B cell (primary cell): ENCODE data around the gene JAK1. TPM values are rescaled to one million over a fixed set of nuclear protein-coding genes. Genes with fewer than 3 reads are reported as not detected.

ENCODE experiments used
- ATAC-seq: fragments of 200-7000 bp; cut with Tn5 transposase; one replicate; pipeline ENCODE4 v1.10.0; 2021; ENCODE audit warnings: low read depth, mild to moderate bottlenecking, moderate number of reproducible peaks, moderate library complexity
- CTCF ChIA-PET: fragments of 350-600 bp; sonication (Branson Sonifier 250); formaldehyde crosslinking; loops from one replicate; lab custom pipeline; 2021; ENCODE audit warnings: antibody characterized with exemption, inconsistent platforms; lab: Charles Lee
- POLR2A ChIA-PET: fragments of 350-600 bp; sonication (Branson Sonifier 250); formaldehyde crosslinking; loops from one replicate; lab custom pipeline; 2021; ENCODE audit warnings: antibody characterized with exemption; lab: Charles Lee
- DNase-seq: peaks from one replicate; pipeline ENCODE4 v3.0.0; 2013
- H2AFZ ChIP-seq: 2 replicates; pipeline ENCODE4 v1.6.1; 2012; ENCODE audit warnings: mild to moderate bottlenecking, low read depth, low read length; ENCODE audit not compliant: insufficient read depth, poor library complexity, severe bottlenecking
- H3K27ac ChIP-seq, 2 donors: 1 replicate in 1 of 2; 2 replicates in 1 of 2; pipeline ENCODE4 v1.5.1; 2012 to 2013; ENCODE audit warnings: low read length in 2 of 2, mild to moderate bottlenecking in 2 of 2, moderate library complexity in 1 of 2
- H3K27me3 ChIP-seq, 4 experiments: fragments of 200-600 bp in 1 of 4; sonication (generic) in 1 of 4; replicated peaks in 1 of 4; 1 replicate in 2 of 4; 2 replicates in 2 of 4; pipeline versions ENCODE4 v1.6.1 to v1.7.0; 2013 to 2016; ENCODE audit warnings: low read length in 3 of 4, mild to moderate bottlenecking in 2 of 4, mixed read lengths in 1 of 4, moderate library complexity in 1 of 4; ENCODE audit not compliant: insufficient read depth in 4 of 4, control insufficient read depth in 3 of 4; ENCODE audit errors: control extremely low read depth in 1 of 4
- H3K36me3 ChIP-seq, 2 experiments: replicated peaks in 1 of 2; 1 replicate in 1 of 2; 2 replicates in 1 of 2; pipeline versions ENCODE4 v1.6.1 to v1.7.1; 2013; ENCODE audit warnings: low read length in 1 of 2; ENCODE audit not compliant: insufficient read depth in 2 of 2, control insufficient read depth in 1 of 2; ENCODE audit errors: control extremely low read depth in 1 of 2, extremely low read depth in 1 of 2
- H3K4me1 ChIP-seq, 2 donors: fragments of 200-600 bp in 1 of 2; sonication (generic) in 1 of 2; 1 replicate in 1 of 2; 2 replicates in 1 of 2; pipeline versions ENCODE4 v1.5.1 to v1.6.1; 2013 to 2017; ENCODE audit warnings: low read length in 2 of 2; ENCODE audit not compliant: control insufficient read depth in 2 of 2, insufficient read depth in 2 of 2
- H3K4me2 ChIP-seq: replicated peaks from 2 replicates; pipeline ENCODE3; 2012; ENCODE audit warnings: mild to moderate bottlenecking, low read depth, low read length; ENCODE audit not compliant: poor library complexity, severe bottlenecking
- H3K4me3 ChIP-seq, 5 experiments: fragments of 200-600 bp in 1 of 5; sonication (generic) in 1 of 5; 1 replicate in 3 of 5; 2 replicates in 2 of 5; pipeline versions ENCODE4 v1.5.1 to v1.7.0; 2011 to 2016; ENCODE audit warnings: low read length in 4 of 5, mild to moderate bottlenecking in 4 of 5, low read depth in 2 of 5, control low read depth in 1 of 5, moderate library complexity in 1 of 5; ENCODE audit not compliant: insufficient read depth in 1 of 5; ENCODE audit errors: control extremely low read depth in 1 of 5, extremely low read depth in 1 of 5
- H3K79me2 ChIP-seq: fragments of 200-600 bp; sonication (generic); one replicate; pipeline ENCODE4 v1.6.0; 2016; ENCODE audit warnings: low read length; ENCODE audit not compliant: control insufficient read depth, insufficient read depth
- H3K9ac ChIP-seq: fragments of 200-600 bp; sonication (generic); 2 replicates; pipeline ENCODE4 v1.6.1; 2017; ENCODE audit warnings: mild to moderate bottlenecking, low read length, moderate library complexity
- H3K9me3 ChIP-seq, 3 donors: one replicate each; pipeline versions ENCODE4 v1.6.1 to v1.7.1; 2013; ENCODE audit warnings: low read length in 2 of 3; ENCODE audit not compliant: control insufficient read depth in 2 of 3, insufficient read depth in 1 of 3; ENCODE audit errors: control extremely low read depth in 1 of 3
- H4K20me1 ChIP-seq: 2 replicates; pipeline ENCODE4 v1.6.0; 2012; ENCODE audit warnings: mild to moderate bottlenecking, low read length; ENCODE audit not compliant: insufficient read depth, control insufficient read depth, poor library complexity, severe bottlenecking
- H3K27ac Mint-ChIP-seq: one replicate; pipeline ENCODE4 v1.8.0; 2021; ENCODE audit warnings: mixed read lengths
- H3K27me3 Mint-ChIP-seq: one replicate; pipeline ENCODE4 v1.8.0; 2021; ENCODE audit warnings: mixed read lengths
- H3K4me1 Mint-ChIP-seq: one replicate; pipeline ENCODE4 v1.8.0; 2021; ENCODE audit warnings: mixed read lengths
- H3K4me3 Mint-ChIP-seq: one replicate; pipeline ENCODE4 v1.8.0; 2021; ENCODE audit warnings: mixed read lengths
- H3K9me3 Mint-ChIP-seq: one replicate; pipeline ENCODE4 v1.8.0; 2022; ENCODE audit warnings: mixed read lengths; ENCODE audit not compliant: insufficient read depth
- EZH2 ChIP-seq: IDR thresholded peaks from 2 replicates; pipeline ENCODE4 v1.6.1; 2012; ENCODE audit warnings: borderline replicate concordance, low read depth, mild to moderate bottlenecking, moderate library complexity, low read length; ENCODE audit not compliant: insufficient read depth, poor library complexity, severe bottlenecking
- WGBS: methylation state at CpG from one replicate; pipeline ENCODE4 v1.1.5; 2013; ENCODE audit warnings: missing lambda C conversion rate; ENCODE audit not compliant: insufficient coverage; 5-methylcytosine and 5-hydroxymethylcytosine counted together
- intact Hi-C: fragments of 100-400 bp; cut with micrococcal nuclease; formaldehyde crosslinking; loops from one replicate; pipeline ENCODE4 v1.10.0; 2022
- polyA plus RNA-seq: library from polyadenylated mRNA; depleted of rRNA; stranded (reverse); fragments of >200 nt; gene quantifications from 2 replicates; pipeline ENCODE4 v1.2.3, GENCODE V29; 2012
- total RNA-seq, 2 donors: library from RNA; stranded (reverse); fragments of 120-200 nt in 1 of 2; gene quantifications; 1 replicate in 1 of 2; 2 replicates in 1 of 2; pipeline versions ENCODE4 v1.2.3 to v1.2.4, GENCODE V29; 2013 to 2022
- TF ChIP-seq, protein P1 (sequence below): fragments of 200-600 bp; IDR thresholded peaks from one replicate; pipeline ENCODE4 v1.8.0; 2022; ENCODE audit warnings: antibody characterized with exemption, mild to moderate bottlenecking

Gene JAK1
- total and polyA plus RNA-seq, 2 donors (not counting 1 experiment from before 2014, with no cell fraction given): 99.0 to 244 TPM

DNA sequence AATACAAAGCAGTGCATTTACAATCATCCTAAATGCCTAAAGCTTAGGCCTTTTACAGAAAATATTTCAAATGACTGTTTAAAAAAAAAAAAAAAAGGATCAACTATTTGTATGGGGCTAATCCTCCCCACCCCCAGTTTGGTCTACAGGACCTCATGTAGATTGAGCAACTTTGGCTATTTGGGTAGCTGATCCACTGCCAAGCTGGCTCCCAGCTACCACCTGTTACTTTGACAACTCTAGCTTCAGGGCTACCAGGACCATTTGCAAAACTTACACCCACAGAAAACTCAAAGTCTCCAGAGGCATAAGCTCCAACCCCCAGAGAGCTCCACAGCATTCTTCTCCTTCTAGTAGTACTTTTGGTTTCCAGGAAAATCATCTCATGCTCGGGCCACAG is 29.4 kb downstream of the JAK1 start:
- H3K27ac Mint-ChIP-seq: no peak overlapping the region
- POLR2A ChIA-PET: interaction anchor here (0.6 kb wide), 1 partner anchor 20 kb away, joined by 3 read pairs; no protein-coding TSS in a partner anchor
- peaks cover 100% of the 10 kb centered on the region for H3K79me2 ChIP-seq

DNA sequence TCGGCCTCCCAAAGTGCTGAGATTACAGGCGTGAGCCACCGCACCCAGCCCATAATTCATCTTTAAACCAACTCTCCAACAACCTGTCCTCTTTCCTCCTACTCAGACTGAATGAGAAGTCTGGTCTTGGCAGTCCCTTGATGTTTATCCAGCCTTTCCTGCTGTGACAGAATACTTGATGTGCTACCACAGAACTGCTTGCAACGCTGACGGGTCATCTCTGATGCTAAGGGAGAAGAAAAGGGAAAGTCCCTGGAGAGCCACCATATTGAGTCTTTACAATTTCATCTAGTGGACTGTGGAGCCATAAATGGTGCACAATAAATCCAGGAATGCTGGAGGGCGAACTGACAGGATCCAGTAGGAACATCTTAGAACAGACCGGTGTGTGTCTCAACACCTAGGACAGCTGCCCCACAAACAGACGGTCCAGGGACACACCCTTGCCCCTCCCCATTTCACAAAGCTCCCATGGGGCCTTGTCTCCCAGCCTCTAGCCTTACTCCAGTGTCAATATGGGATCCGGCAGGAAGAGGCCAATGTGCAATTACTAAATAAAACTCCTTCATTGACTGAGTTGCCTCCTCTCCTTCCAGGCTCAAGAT is 30.7 kb downstream of the JAK1 start:
- no peaks in the 10 kb centered on the region for H3K27me3 Mint-ChIP-seq
- H3K4me2 ChIP-seq: no peak overlapping the region
- ChIA-PET POLR2A (no interaction called here), CTCF (no interaction called here)
- H2AFZ ChIP-seq: no peak overlapping the region
- no peak overlapping the region for H3K9ac ChIP-seq
- DNase-seq (no peak), ATAC-seq (no peak)
- intact Hi-C loops: no loop called here
- 98% methylated on average over 8 of the region's 9 CpGs for WGBS
- TF ChIP-seq, protein P1, sequence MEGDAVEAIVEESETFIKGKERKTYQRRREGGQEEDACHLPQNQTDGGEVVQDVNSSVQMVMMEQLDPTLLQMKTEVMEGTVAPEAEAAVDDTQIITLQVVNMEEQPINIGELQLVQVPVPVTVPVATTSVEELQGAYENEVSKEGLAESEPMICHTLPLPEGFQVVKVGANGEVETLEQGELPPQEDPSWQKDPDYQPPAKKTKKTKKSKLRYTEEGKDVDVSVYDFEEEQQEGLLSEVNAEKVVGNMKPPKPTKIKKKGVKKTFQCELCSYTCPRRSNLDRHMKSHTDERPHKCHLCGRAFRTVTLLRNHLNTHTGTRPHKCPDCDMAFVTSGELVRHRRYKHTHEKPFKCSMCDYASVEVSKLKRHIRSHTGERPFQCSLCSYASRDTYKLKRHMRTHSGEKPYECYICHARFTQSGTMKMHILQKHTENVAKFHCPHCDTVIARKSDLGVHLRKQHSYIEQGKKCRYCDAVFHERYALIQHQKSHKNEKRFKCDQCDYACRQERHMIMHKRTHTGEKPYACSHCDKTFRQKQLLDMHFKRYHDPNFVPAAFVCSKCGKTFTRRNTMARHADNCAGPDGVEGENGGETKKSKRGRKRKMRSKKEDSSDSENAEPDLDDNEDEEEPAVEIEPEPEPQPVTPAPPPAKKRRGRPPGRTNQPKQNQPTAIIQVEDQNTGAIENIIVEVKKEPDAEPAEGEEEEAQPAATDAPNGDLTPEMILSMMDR: no peak
- no peak for TF ChIP-seq EZH2
- H3K36me3 ChIP-seq: peaks cover 0 to 6% of the 10 kb centered on the region in 2 experiments
- H3K27me3 ChIP-seq: no peaks in the 10 kb centered on the region
- H3K9me3 ChIP-seq: no peaks in the 10 kb centered on the region
- no peak overlapping the region for H3K4me3 Mint-ChIP-seq
- peaks cover 61 to 73% of the 10 kb centered on the region in 2 donors for H3K4me1 ChIP-seq
- H3K4me3 ChIP-seq: no peak overlapping the region
- peaks cover 80% of the 10 kb centered on the region for H3K4me1 Mint-ChIP-seq
- peaks cover 99% of the 10 kb centered on the region for H4K20me1 ChIP-seq
- peaks cover 97% of the 10 kb centered on the region for H3K79me2 ChIP-seq
- no peak overlapping the region for H3K27ac Mint-ChIP-seq
- H3K27ac ChIP-seq: no peak overlapping the region
- no peaks in the 10 kb centered on the region for H3K9me3 Mint-ChIP-seq

More for the DNA sequence above, 29.4 kb downstream of the JAK1 start:
- H3K9me3 ChIP-seq: no peaks in the 10 kb centered on the region
- H3K27ac ChIP-seq: no peak overlapping the region
- H2AFZ ChIP-seq: no peak overlapping the region
- Mint-ChIP-seq H3K4me3 (no peak overlapping the region), H3K9me3 (no peaks in the 10 kb centered on the region), H3K27me3 (no peaks in the 10 kb centered on the region), H3K4me1 (peaks cover 81% of the 10 kb centered on the region)
- no peak overlapping the region for H3K9ac ChIP-seq
- TF ChIP-seq, protein P1: no peak
- no peak for TF ChIP-seq EZH2
- CTCF ChIA-PET: no interaction called here
- intact Hi-C loops: no loop called here
- H3K36me3 ChIP-seq: no peaks in the 10 kb centered on the region
- H4K20me1 ChIP-seq: peaks cover 99% of the 10 kb centered on the region
- H3K4me1 ChIP-seq: peaks cover 66 to 78% of the 10 kb centered on the region in 2 donors
- no peak overlapping the region for H3K4me2 ChIP-seq
- no peak for DNase-seq
- ATAC-seq: no peak
- H3K4me3 ChIP-seq: no peak overlapping the region
- no peaks in the 10 kb centered on the region for H3K27me3 ChIP-seq
- no CpG with 5 or more reads among the region's 1 CpG for WGBS
